ENCODE results near the gene WRNIP1.
"Not testable (repeated sequence)": the region's sequence is repeated elsewhere in the genome, so short reads cannot be mapped to it uniquely, and the experiment has no call there.

WRNIP1 gene

GRCh38 chr6:2782825-2783187, 17.6 kb downstream of the WRNIP1 start:
- in situ Hi-C loops (cut with MboI; ENCODE audit: low sequenced_read_pairs): no loop called here

- in situ Hi-C loops (cut with MboI; ENCODE audit: low sequenced_read_pairs): no loop called here
Measured at GRCh38 chr6:2783188-2783963, 18.2 kb downstream of the WRNIP1 start.

GRCh38 chr6:2784061-2784460, 18.9 kb downstream of the WRNIP1 start:
- in situ Hi-C loops (cut with MboI; ENCODE audit: low sequenced_read_pairs): no loop called here

- in situ Hi-C loops (cut with MboI; ENCODE audit: low sequenced_read_pairs): no loop called here
Measured at GRCh38 chr6:2784930-2785329, 19.7 kb downstream of the WRNIP1 start.

- in situ Hi-C loops (cut with MboI; ENCODE audit: low sequenced_read_pairs): no loop called here
Measured at GRCh38 chr6:2786269-2786668, 21.1 kb downstream of the WRNIP1 start.

GRCh38 chr6:2790588-2791449, 25.6 kb downstream of the WRNIP1 start:
- in situ Hi-C loops (cut with MboI; ENCODE audit: low sequenced_read_pairs): no loop called here

- in situ Hi-C loops (cut with MboI; ENCODE audit: low sequenced_read_pairs): no loop called here
Measured at GRCh38 chr6:2791450-2791974, 26.3 kb downstream of the WRNIP1 start.

GRCh38 chr6:2792330-2793110, 27.3 kb downstream of the WRNIP1 start:
- in situ Hi-C loops (cut with MboI; ENCODE audit: low sequenced_read_pairs): no loop called here

GRCh38 chr6:2793534-2794151, 28.4 kb downstream of the WRNIP1 start:
- in situ Hi-C loops (cut with MboI; ENCODE audit: low sequenced_read_pairs): no loop called here

- in situ Hi-C loops (cut with MboI; ENCODE audit: low sequenced_read_pairs): no loop called here
Measured at GRCh38 chr6:2794171-2794730, 29.1 kb downstream of the WRNIP1 start.

- in situ Hi-C loops (cut with MboI; ENCODE audit: low sequenced_read_pairs): no loop called here
Measured at GRCh38 chr6:2795162-2795561, 30.0 kb downstream of the WRNIP1 start.

- in situ Hi-C loops (cut with MboI; ENCODE audit: low sequenced_read_pairs): no loop called here
Measured at GRCh38 chr6:2795956-2796355, 30.8 kb downstream of the WRNIP1 start.

GRCh38 chr6:2796861-2797260, 31.7 kb downstream of the WRNIP1 start:
- in situ Hi-C loops (cut with MboI; ENCODE audit: low sequenced_read_pairs): no loop called here

GRCh38 chr6:2797564-2798031, 32.4 kb downstream of the WRNIP1 start:
- in situ Hi-C loops (cut with MboI; ENCODE audit: low sequenced_read_pairs): no loop called here

GRCh38 chr6:2798586-2799134, 33.5 kb downstream of the WRNIP1 start:
- in situ Hi-C loops (cut with MboI; ENCODE audit: low sequenced_read_pairs): no loop called here

GRCh38 chr6:2799936-2800527, 34.8 kb downstream of the WRNIP1 start:
- in situ Hi-C loops (cut with MboI; ENCODE audit: low sequenced_read_pairs): no loop called here

GRCh38 chr6:2800552-2801316, 35.5 kb downstream of the WRNIP1 start:
- in situ Hi-C loops (cut with MboI; ENCODE audit: low sequenced_read_pairs): no loop called here

GRCh38 chr6:2801687-2802086, 36.5 kb downstream of the WRNIP1 start:
- in situ Hi-C loops (cut with MboI; ENCODE audit: low sequenced_read_pairs): not testable (repeated sequence)
